ENCODE measurements around the gene BUD31.

DNA sequence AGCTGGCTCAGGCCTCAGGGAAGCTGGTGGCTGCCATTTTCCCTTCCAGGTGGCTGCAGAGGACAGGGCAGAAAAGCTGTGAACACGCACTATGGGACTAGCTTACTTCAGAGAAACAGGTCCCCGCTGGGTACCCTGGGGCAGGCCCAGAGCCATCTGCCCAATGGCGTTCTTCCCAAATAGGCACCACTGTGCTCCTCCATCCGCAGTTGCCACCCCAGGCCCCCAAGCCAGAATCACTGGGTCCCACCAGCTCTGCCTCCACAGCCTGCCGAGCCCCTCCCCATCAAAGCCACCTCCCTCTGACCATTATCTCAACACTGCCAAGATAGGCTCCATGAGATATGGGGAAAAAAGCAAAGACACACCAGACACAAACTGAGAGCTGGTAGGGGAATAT is 11.4 kb downstream of the BUD31 start:
- no peak for TF ChIP-seq POLR2A (IDR thresholded peaks at IDR 0.05)
- TF ChIP-seq, protein P1, sequence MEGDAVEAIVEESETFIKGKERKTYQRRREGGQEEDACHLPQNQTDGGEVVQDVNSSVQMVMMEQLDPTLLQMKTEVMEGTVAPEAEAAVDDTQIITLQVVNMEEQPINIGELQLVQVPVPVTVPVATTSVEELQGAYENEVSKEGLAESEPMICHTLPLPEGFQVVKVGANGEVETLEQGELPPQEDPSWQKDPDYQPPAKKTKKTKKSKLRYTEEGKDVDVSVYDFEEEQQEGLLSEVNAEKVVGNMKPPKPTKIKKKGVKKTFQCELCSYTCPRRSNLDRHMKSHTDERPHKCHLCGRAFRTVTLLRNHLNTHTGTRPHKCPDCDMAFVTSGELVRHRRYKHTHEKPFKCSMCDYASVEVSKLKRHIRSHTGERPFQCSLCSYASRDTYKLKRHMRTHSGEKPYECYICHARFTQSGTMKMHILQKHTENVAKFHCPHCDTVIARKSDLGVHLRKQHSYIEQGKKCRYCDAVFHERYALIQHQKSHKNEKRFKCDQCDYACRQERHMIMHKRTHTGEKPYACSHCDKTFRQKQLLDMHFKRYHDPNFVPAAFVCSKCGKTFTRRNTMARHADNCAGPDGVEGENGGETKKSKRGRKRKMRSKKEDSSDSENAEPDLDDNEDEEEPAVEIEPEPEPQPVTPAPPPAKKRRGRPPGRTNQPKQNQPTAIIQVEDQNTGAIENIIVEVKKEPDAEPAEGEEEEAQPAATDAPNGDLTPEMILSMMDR (IDR thresholded peaks at IDR 0.05) = no peak
